Measurements from ENCODE around the gene TTLL1.
A peak's percentile ranks its signal among the peaks of the same experiment; 100 is the strongest.
"Not testable (repeated sequence)": the region's sequence is repeated elsewhere in the genome, so short reads cannot be mapped to it uniquely, and the experiment has no call there.

TTLL1 gene

GRCh38 chr22:43060183-43060582 lies 29.0 kb downstream of the TTLL1 start:
- peak in 2 of 14 donors; percentile 15 to 38 for DNase-seq

- DNase-seq, result no peak
Measured at GRCh38 chr22:43057641-43058040, 31.6 kb downstream of the TTLL1 start.

GRCh38 chr22:43053176-43053575 lies 36.0 kb downstream of the TTLL1 start:
- no peak for DNase-seq

- DNase-seq, result no peak
Measured at GRCh38 chr22:43050995-43051394, 38.2 kb downstream of the TTLL1 start.

- DNase-seq, result no peak
Measured at GRCh38 chr22:43047605-43048004, 41.6 kb downstream of the TTLL1 start.

GRCh38 chr22:43044290-43044712 lies 44.9 kb downstream of the TTLL1 start:
- DNase-seq, result no peak

GRCh38 chr22:43042101-43042780 lies 47.0 kb downstream of the TTLL1 start:
- peak in 5 of 14 donors; percentile 7 to 80 (median 24) for DNase-seq

GRCh38 chr22:43039800-43040199 lies 49.4 kb downstream of the TTLL1 start:
- no peak for DNase-seq

GRCh38 chr22:43038325-43038724 lies 50.9 kb downstream of the TTLL1 start:
- no peak for DNase-seq

- no peak for DNase-seq
Measured at GRCh38 chr22:43036282-43036829, 52.8 kb downstream of the TTLL1 start.

GRCh38 chr22:43035250-43035649 lies 53.9 kb downstream of the TTLL1 start:
- no peak for DNase-seq

GRCh38 chr22:43031617-43032016 lies 57.6 kb downstream of the TTLL1 start:
- no peak for DNase-seq

GRCh38 chr22:43018615-43019014 lies 70.6 kb downstream of the TTLL1 start:
- DNase-seq, result peak in 1 of 14 donors; percentile 14

GRCh38 chr22:43017525-43018460 lies 71.4 kb downstream of the TTLL1 start:
- no peak for DNase-seq

GRCh38 chr22:43016150-43016549 lies 73.0 kb downstream of the TTLL1 start:
- not testable (repeated sequence) for DNase-seq

- DNase-seq, result no peak
Measured at GRCh38 chr22:43015677-43016042, 73.5 kb downstream of the TTLL1 start.

GRCh38 chr22:43014869-43015676 lies 74.1 kb downstream of the TTLL1 start, which contains the start of gene PACSIN2:
TSS of gene PACSIN2 (minus strand) at chr22:43015149. CDS start at chr22:42912080, 103,069 bp downstream.
- DNase-seq, result peak; percentile 84 to 99 (median 97)

GRCh38 chr22:43014316-43014868 lies 74.8 kb downstream of the TTLL1 start:
- peak in 3 of 14 donors; percentile 30 to 62 (median 48) for DNase-seq

GRCh38 chr22:43013355-43014315 lies 75.6 kb downstream of the TTLL1 start:
- no peak for DNase-seq

GRCh38 chr22:43012390-43012789 lies 76.8 kb downstream of the TTLL1 start:
- no peak for DNase-seq

- no peak for DNase-seq
Measured at GRCh38 chr22:43011079-43011478, 78.1 kb downstream of the TTLL1 start.
